Esophagus muscularis mucosa (tissue), 4 donors: ENCODE results near the gene CTNNA3. TPM values are rescaled to one million over a fixed set of nuclear protein-coding genes. Genes with fewer than 3 reads are reported as not detected.
"Not testable (repeated sequence)": the region's sequence is repeated elsewhere in the genome, so short reads cannot be mapped to it uniquely, and the experiment has no call there.

Source experiments
- DNase-seq: peaks from one replicate; pipeline ENCODE4 v3.0.0-alpha.2; 2017; ENCODE audit errors: extremely low spot score
- H3K27ac ChIP-seq, 4 donors: fragments of 200-600 bp; sonication (generic); replicated peaks in 1 of 4; 1 replicate in 3 of 4; 2 replicates in 1 of 4; pipeline ENCODE4 v1.5.1; 2016 to 2019; ENCODE audit warnings: mild to moderate bottlenecking in 1 of 4
- H3K27me3 ChIP-seq, 4 donors: fragments of 200-600 bp; sonication (generic); one replicate each; pipeline versions ENCODE4 v1.5.1 to v1.6.0; 2016 to 2019
- H3K36me3 ChIP-seq, 4 donors: fragments of 200-600 bp; sonication (generic); one replicate each; pipeline ENCODE4 v1.5.1; 2016 to 2019
- H3K4me1 ChIP-seq, 4 donors: fragments of 200-600 bp; sonication (generic); one replicate each; pipeline ENCODE4 v1.5.1; 2016 to 2019
- H3K4me3 ChIP-seq, 4 donors: fragments of 200-600 bp; sonication (generic); 1 replicate in 2 of 4; 2 replicates in 2 of 4; pipeline ENCODE4 v1.5.1; 2016 to 2019; ENCODE audit warnings: mild to moderate bottlenecking in 4 of 4, moderate library complexity in 1 of 4
- H3K9me3 ChIP-seq, 4 donors: fragments of 200-600 bp; sonication (generic); 1 replicate in 3 of 4; 2 replicates in 1 of 4; pipeline ENCODE4 v1.5.1; 2016 to 2019
- CTCF ChIP-seq, 3 experiments: fragments of 200-600 bp in 2 of 3; fragments of 450-650 bp in 1 of 3; sonication (generic) in 2 of 3; IDR thresholded peaks; one replicate each; pipeline ENCODE4 v1.5.1; 2017 to 2019; ENCODE audit warnings: antibody characterized with exemption in 3 of 3, mild to moderate bottlenecking in 2 of 3, moderate library complexity in 1 of 3
- EP300 ChIP-seq: sonication (generic); formaldehyde crosslinking; IDR thresholded peaks from one replicate; pipeline ENCODE4 v1.6.1; 2017; ENCODE audit warnings: antibody characterized with exemption
- POLR2A ChIP-seq: fragments of 450-650 bp; IDR thresholded peaks from one replicate; pipeline ENCODE4 v1.6.1; 2017; ENCODE audit warnings: antibody characterized with exemption, moderate library complexity, mild to moderate bottlenecking, low read depth
- POLR2AphosphoS5 ChIP-seq, 2 donors: sonication (generic); formaldehyde crosslinking; IDR thresholded peaks; one replicate each; pipeline ENCODE4 v1.6.1; 2017; ENCODE audit warnings: antibody characterized with exemption in 2 of 2
- WGBS: methylation state at CpG from one replicate; pipeline ENCODE4 v1.1.5; 2018; 5-methylcytosine and 5-hydroxymethylcytosine counted together
- intact Hi-C: fragments of 100-400 bp; cut with DNase I; formaldehyde crosslinking; loops from one replicate; pipeline ENCODE4 v1.15.1; 2023
- total RNA-seq, 4 donors: library from RNA; depleted of rRNA; stranded (reverse); fragments of >200 nt; gene quantifications; one replicate each; pipeline versions ENCODE4 v1.1.0 to v1.2.1, GENCODE V29; 2016

Gene CTNNA3
- total RNA-seq, 4 donors from 2014 or later, result 5.1 to 27.8 (median 17.6) TPM

GRCh38 chr10:66365686-66366085, 1330.3 kb downstream of the CTNNA3 start:
- Histone ChIP-seq H3K27ac (no peak overlapping the region), H3K4me1 (no peaks in the 10 kb centered on the region), H3K9me3 (peaks cover 0 to 5% (median 0%) of the 10 kb centered on the region in 4 donors), H3K4me3 (no peak overlapping the region), H3K27me3 (no peaks in the 10 kb centered on the region), H3K36me3 (no peaks in the 10 kb centered on the region)
- no peak for DNase-seq
- TF ChIP-seq POLR2A (no peak), CTCF (IDR thresholded peaks at IDR 0.05) (no peak), POLR2AphosphoS5 (IDR thresholded peaks at IDR 0.05) (no peak), EP300 (no peak)
- intact Hi-C loops, result no loop called here
- WGBS, result 62% methylated on average over 2 of the region's 2 CpGs

GRCh38 chr10:66362522-66362921, 1333.5 kb downstream of the CTNNA3 start:
- Histone ChIP-seq H3K9me3 (peaks cover 0 to 5% (median 0%) of the 10 kb centered on the region in 4 donors), H3K4me3 (no peak overlapping the region), H3K27ac (no peak overlapping the region), H3K27me3 (no peaks in the 10 kb centered on the region), H3K36me3 (no peaks in the 10 kb centered on the region), H3K4me1 (no peaks in the 10 kb centered on the region)
- 79% methylated on average over 3 of the region's 3 CpGs for WGBS
- TF ChIP-seq CTCF (IDR thresholded peaks at IDR 0.05) (no peak), EP300 (no peak), POLR2A (no peak), POLR2AphosphoS5 (IDR thresholded peaks at IDR 0.05) (no peak)
- intact Hi-C loops, result no loop called here
- no peak for DNase-seq

- intact Hi-C loops, H3K27ac ChIP-seq, DNase-seq, H3K9me3 ChIP-seq, H3K27me3 ChIP-seq, H3K36me3 ChIP-seq, H3K4me1 ChIP-seq, H3K4me3 ChIP-seq: not testable (repeated sequence)
- 90% methylated on average over 12 of the region's 12 CpGs for WGBS
Measured at GRCh38 chr10:66353822-66354221, 1342.2 kb downstream of the CTNNA3 start.

GRCh38 chr10:66353422-66353821, 1342.6 kb downstream of the CTNNA3 start:
- H3K9me3 ChIP-seq, result no peaks in the 10 kb centered on the region
- H3K27ac ChIP-seq, result no peak overlapping the region
- H3K27me3 ChIP-seq, result no peaks in the 10 kb centered on the region
- no peak for TF ChIP-seq CTCF (IDR thresholded peaks at IDR 0.05)
- no peak for TF ChIP-seq POLR2A
- no peak for TF ChIP-seq EP300
- no peak for TF ChIP-seq POLR2AphosphoS5 (IDR thresholded peaks at IDR 0.05)
- no peak overlapping the region for H3K4me3 ChIP-seq
- DNase-seq, result no peak
- intact Hi-C loops, result no loop called here
- H3K4me1 ChIP-seq, result no peaks in the 10 kb centered on the region
- no peaks in the 10 kb centered on the region for H3K36me3 ChIP-seq
- WGBS, result 75% methylated on average over 3 of the region's 3 CpGs

GRCh38 chr10:66350622-66351399, 1345.2 kb downstream of the CTNNA3 start:
- no peak overlapping the region for H3K4me3 ChIP-seq
- no peak for DNase-seq
- TF ChIP-seq EP300 (no peak), POLR2AphosphoS5 (IDR thresholded peaks at IDR 0.05) (no peak), CTCF (IDR thresholded peaks at IDR 0.05) (no peak), POLR2A (no peak)
- H3K9me3 ChIP-seq, result no peaks in the 10 kb centered on the region
- H3K36me3 ChIP-seq, result no peaks in the 10 kb centered on the region
- H3K27ac ChIP-seq, result no peak overlapping the region
- no peaks in the 10 kb centered on the region for H3K27me3 ChIP-seq
- intact Hi-C loops, result no loop called here
- no peaks in the 10 kb centered on the region for H3K4me1 ChIP-seq
- 76% methylated on average over 1 of the region's 1 CpG for WGBS
